ENCODE data around the gene SLC18A3. TPM values are rescaled to one million over a fixed set of nuclear protein-coding genes. Genes with fewer than 3 reads are reported as not detected.
A peak's percentile ranks its signal among the peaks of the same experiment; 100 is the strongest.

The SLC18A3 gene
- polyA plus RNA-seq, 1 donor (not counting 4 experiments of a cell fraction or from before 2014, with no cell fraction given): not detected

- Histone ChIP-seq H2AFZ (ENCODE audit: control insufficient read depth, low read length) (no peak overlapping the region), H4K20me1 (ENCODE audit: control insufficient read depth, extremely low read depth, insufficient read depth, low read length) (no peaks in the 10 kb centered on the region), H3K36me3 (ENCODE audit: control insufficient read depth in 2 of 2, extremely low read depth in 1 of 2, insufficient read depth in 2 of 2, low read length in 2 of 2) (no peaks in the 10 kb centered on the region), H3K9ac (ENCODE audit: control insufficient read depth, extremely low read depth, insufficient read depth, low read length) (no peak overlapping the region), H3K4me3 (ENCODE audit: control insufficient read depth in 2 of 3, extremely low read depth in 1 of 3, insufficient read depth in 2 of 3, low read depth in 1 of 3, low read length in 3 of 3) (no peak overlapping the region), H3K27me3 (ENCODE audit: control insufficient read depth, extremely low read depth, insufficient read depth, low read length) (peaks cover 14% of the 10 kb centered on the region), H3K27ac (ENCODE audit: control insufficient read depth, insufficient read depth, low read length) (no peak overlapping the region), H3K9me3 (ENCODE audit: control insufficient read depth, low read depth, low read length) (no peaks in the 10 kb centered on the region), H3K79me2 (ENCODE audit: control insufficient read depth, insufficient read depth, low read length) (no peaks in the 10 kb centered on the region), H3K9me1 (ENCODE audit: control insufficient read depth, extremely low read depth, insufficient read depth, low read length) (peaks cover 2% of the 10 kb centered on the region), H3K4me2 (ENCODE audit: control insufficient read depth, extremely low read depth, insufficient read depth, low read depth, low read length) (peak overlapping the region; percentile 40), H3K4me1 (ENCODE audit: control insufficient read depth, extremely low read depth, insufficient read depth, low read length) (peaks cover 17% of the 10 kb centered on the region)
- dilution Hi-C loops (cut with MboI; ENCODE audit: extremely low pct_ligation_motif_present, low sequenced_read_pairs): no loop called here
- TF ChIP-seq EZH2 (IDR thresholded peaks at IDR 0.05; ENCODE audit: low read length): no peak
- FAIRE-seq: peak; percentile 95
- DNase-seq (ENCODE audit: low read depth, low spot score): peak; percentile 48
Measured at GRCh38 chr10:49601857-49602256, 8.3 kb upstream of the SLC18A3 start.

- no peaks in the 10 kb centered on the region for H3K36me3 ChIP-seq (ENCODE audit: control insufficient read depth in 2 of 2, extremely low read depth in 1 of 2, insufficient read depth in 2 of 2, low read length in 2 of 2)
- FAIRE-seq: no peak
- no peak overlapping the region for H3K27ac ChIP-seq (ENCODE audit: control insufficient read depth, insufficient read depth, low read length)
- H3K79me2 ChIP-seq (ENCODE audit: control insufficient read depth, insufficient read depth, low read length): no peaks in the 10 kb centered on the region
- H3K4me3 ChIP-seq (ENCODE audit: control insufficient read depth in 2 of 3, extremely low read depth in 1 of 3, insufficient read depth in 2 of 3, low read depth in 1 of 3, low read length in 3 of 3): no peak overlapping the region
- H4K20me1 ChIP-seq (ENCODE audit: control insufficient read depth, extremely low read depth, insufficient read depth, low read length): no peaks in the 10 kb centered on the region
- H2AFZ ChIP-seq (ENCODE audit: control insufficient read depth, low read length): no peak overlapping the region
- H3K27me3 ChIP-seq (ENCODE audit: control insufficient read depth, extremely low read depth, insufficient read depth, low read length): peaks cover 19% of the 10 kb centered on the region
- dilution Hi-C loops (cut with MboI; ENCODE audit: extremely low pct_ligation_motif_present, low sequenced_read_pairs): no loop called here
- TF ChIP-seq EZH2 (IDR thresholded peaks at IDR 0.05; ENCODE audit: low read length) (no peak), CTCF (optimal IDR thresholded peaks at IDR 0.05 in 1 of 3, IDR thresholded peaks at IDR 0.05 in 1 of 3, conservative IDR thresholded peaks at IDR 0.05 in 1 of 3; ENCODE audit: extremely low read depth in 1 of 3, insufficient read depth in 2 of 3, low read length in 3 of 3) (no peak)
- no peaks in the 10 kb centered on the region for H3K9me3 ChIP-seq (ENCODE audit: control insufficient read depth, low read depth, low read length)
- DNase-seq (ENCODE audit: low read depth, low spot score): no peak
- H3K9me1 ChIP-seq (ENCODE audit: control insufficient read depth, extremely low read depth, insufficient read depth, low read length): peaks cover 2% of the 10 kb centered on the region
- no peak overlapping the region for H3K9ac ChIP-seq (ENCODE audit: control insufficient read depth, extremely low read depth, insufficient read depth, low read length)
- H3K4me1 ChIP-seq (ENCODE audit: control insufficient read depth, extremely low read depth, insufficient read depth, low read length): peaks cover 17% of the 10 kb centered on the region
- no peak overlapping the region for H3K4me2 ChIP-seq (ENCODE audit: control insufficient read depth, extremely low read depth, insufficient read depth, low read depth, low read length)
Measured at GRCh38 chr10:49602380-49603023, 7.6 kb upstream of the SLC18A3 start.

Measured in keratinocyte (primary cell).